Measurements from ENCODE around the gene SPHK1. TPM values are rescaled to one million over a fixed set of nuclear protein-coding genes. Genes with fewer than 3 reads are reported as not detected.

SPHK1 gene
- total RNA-seq, 1 donor from 2014 or later: 15.4 TPM

DNA sequence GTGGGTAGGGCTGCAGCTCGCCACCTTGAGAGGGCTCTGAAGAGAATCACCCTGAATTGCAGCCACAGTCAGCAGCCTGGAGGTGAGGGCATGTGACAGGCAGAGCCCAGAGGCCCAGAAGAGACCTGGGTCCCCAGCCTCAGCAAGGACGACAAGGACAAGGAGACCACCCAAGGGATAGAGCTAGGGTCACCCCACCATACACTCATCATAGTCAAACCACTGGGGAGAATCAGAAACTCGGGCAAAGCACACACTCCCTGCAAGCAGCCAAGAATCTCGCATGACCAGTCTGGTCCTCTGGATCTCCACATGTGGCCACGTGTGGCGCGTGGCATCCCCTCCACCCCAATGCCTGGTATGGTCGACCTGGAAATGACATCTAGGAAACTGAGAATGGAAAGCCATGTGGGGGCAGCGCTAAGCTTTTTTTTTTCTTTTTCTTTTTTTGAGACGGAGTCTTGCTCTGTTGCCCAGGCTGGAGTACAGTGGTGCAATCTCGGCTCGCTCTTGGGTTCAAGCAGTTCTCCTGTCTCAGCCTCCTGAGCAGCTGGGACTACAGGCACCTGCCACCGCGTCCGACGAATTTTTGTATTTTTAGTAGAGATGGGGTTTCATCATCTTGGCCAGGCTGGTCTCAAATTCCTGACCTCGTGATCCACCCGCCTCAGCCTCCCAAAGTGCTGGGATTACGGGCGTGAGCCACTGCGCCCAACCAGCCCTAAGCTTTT, 4.6 kb upstream of the SPHK1 start:
- no peak for DNase-seq (ENCODE audit: low spot score)
- TF ChIP-seq, protein P1, sequence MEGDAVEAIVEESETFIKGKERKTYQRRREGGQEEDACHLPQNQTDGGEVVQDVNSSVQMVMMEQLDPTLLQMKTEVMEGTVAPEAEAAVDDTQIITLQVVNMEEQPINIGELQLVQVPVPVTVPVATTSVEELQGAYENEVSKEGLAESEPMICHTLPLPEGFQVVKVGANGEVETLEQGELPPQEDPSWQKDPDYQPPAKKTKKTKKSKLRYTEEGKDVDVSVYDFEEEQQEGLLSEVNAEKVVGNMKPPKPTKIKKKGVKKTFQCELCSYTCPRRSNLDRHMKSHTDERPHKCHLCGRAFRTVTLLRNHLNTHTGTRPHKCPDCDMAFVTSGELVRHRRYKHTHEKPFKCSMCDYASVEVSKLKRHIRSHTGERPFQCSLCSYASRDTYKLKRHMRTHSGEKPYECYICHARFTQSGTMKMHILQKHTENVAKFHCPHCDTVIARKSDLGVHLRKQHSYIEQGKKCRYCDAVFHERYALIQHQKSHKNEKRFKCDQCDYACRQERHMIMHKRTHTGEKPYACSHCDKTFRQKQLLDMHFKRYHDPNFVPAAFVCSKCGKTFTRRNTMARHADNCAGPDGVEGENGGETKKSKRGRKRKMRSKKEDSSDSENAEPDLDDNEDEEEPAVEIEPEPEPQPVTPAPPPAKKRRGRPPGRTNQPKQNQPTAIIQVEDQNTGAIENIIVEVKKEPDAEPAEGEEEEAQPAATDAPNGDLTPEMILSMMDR (IDR thresholded peaks at IDR 0.05; ENCODE audit: unreplicated experiment): no peak
- Mint-ChIP-seq H3K27me3 (ENCODE audit: unreplicated experiment) (peaks cover 8% of the 10 kb centered on the region), H3K36me3 (ENCODE audit: low read depth, unreplicated experiment) (no peaks in the 10 kb centered on the region), H3K27ac (ENCODE audit: unreplicated experiment) (no peak overlapping the region), H3K9me3 (ENCODE audit: unreplicated experiment) (no peaks in the 10 kb centered on the region), H3K4me1 (ENCODE audit: unreplicated experiment) (peaks cover 21% of the 10 kb centered on the region), H3K4me3 (ENCODE audit: unreplicated experiment) (no peak overlapping the region)

DNA sequence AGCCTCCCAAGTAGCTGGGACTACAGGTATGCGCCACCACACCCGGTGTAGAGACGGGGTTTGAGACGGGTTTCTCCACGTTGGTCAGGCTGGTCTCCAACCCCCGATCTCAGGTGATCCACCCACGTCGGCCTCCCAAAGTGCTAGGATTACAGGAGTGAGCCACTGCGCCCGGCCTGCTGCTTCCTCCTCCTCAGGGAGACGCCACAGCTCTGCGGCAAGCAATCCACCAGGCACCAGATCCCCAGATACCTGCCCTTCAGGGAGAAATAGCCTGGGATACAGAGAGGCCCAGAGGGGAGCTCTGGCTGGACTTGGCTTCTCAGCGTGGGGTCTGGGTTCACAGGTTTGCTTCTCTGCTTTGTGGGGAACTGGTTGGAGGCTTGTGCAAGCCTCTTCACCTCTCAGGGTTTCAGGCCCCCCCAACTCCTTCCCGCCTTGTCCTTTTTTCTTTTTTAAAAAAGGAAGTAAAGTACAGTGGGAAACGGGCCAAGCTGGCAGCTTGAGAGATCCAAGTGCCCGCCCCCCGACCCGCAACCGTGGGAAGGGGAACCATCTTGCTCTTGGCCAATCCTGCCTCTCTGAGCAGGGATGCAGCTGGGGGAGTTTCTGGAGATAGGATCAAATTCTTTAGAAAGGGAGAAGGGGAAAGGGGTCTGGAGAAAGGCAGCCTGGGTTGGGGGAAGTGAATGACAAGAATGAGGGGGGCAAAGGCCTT, 2.6 kb upstream of the SPHK1 start:
- Mint-ChIP-seq H3K4me1 (ENCODE audit: unreplicated experiment) (peaks cover 24% of the 10 kb centered on the region), H3K36me3 (ENCODE audit: low read depth, unreplicated experiment) (no peaks in the 10 kb centered on the region), H3K27ac (ENCODE audit: unreplicated experiment) (no peak overlapping the region), H3K4me3 (ENCODE audit: unreplicated experiment) (no peak overlapping the region), H3K9me3 (ENCODE audit: unreplicated experiment) (no peaks in the 10 kb centered on the region), H3K27me3 (ENCODE audit: unreplicated experiment) (peaks cover 15% of the 10 kb centered on the region)
- TF ChIP-seq, protein P1 (IDR thresholded peaks at IDR 0.05; ENCODE audit: unreplicated experiment): no peak
- DNase-seq (ENCODE audit: low spot score): no peak

DNA sequence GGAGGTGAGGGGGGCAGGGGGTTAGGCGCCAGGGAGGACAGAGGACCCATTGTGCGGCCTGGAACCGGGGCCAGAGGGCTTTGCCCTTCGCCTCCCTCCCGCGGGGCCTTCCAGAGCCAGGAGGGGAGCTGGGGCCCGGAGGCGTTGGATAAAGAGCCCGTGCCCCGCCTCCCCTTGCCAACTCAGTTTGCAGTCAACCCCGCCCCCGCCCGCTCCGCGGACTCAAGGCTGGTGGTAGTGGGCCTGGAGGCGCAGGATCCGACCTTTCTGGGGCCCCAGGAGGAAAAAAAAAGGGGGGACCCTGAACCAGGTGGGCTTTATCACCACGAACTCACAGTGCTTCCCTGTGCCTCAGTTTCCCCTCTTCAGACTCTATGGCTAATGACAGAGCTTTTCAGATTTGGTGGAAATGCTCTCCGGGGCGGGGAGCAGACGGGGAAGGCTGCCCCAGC, 2.0 kb upstream of the SPHK1 start:
- Mint-ChIP-seq H3K36me3 (ENCODE audit: low read depth, unreplicated experiment) (no peaks in the 10 kb centered on the region), H3K9me3 (ENCODE audit: unreplicated experiment) (no peaks in the 10 kb centered on the region), H3K27ac (ENCODE audit: unreplicated experiment) (no peak overlapping the region), H3K4me3 (ENCODE audit: unreplicated experiment) (peak overlapping the region; percentile 90), H3K27me3 (ENCODE audit: unreplicated experiment) (peaks cover 19% of the 10 kb centered on the region), H3K4me1 (ENCODE audit: unreplicated experiment) (peaks cover 23% of the 10 kb centered on the region)
- TF ChIP-seq, protein P1 (IDR thresholded peaks at IDR 0.05; ENCODE audit: unreplicated experiment): no peak
- peak; percentile 49 for DNase-seq (ENCODE audit: low spot score)

DNA sequence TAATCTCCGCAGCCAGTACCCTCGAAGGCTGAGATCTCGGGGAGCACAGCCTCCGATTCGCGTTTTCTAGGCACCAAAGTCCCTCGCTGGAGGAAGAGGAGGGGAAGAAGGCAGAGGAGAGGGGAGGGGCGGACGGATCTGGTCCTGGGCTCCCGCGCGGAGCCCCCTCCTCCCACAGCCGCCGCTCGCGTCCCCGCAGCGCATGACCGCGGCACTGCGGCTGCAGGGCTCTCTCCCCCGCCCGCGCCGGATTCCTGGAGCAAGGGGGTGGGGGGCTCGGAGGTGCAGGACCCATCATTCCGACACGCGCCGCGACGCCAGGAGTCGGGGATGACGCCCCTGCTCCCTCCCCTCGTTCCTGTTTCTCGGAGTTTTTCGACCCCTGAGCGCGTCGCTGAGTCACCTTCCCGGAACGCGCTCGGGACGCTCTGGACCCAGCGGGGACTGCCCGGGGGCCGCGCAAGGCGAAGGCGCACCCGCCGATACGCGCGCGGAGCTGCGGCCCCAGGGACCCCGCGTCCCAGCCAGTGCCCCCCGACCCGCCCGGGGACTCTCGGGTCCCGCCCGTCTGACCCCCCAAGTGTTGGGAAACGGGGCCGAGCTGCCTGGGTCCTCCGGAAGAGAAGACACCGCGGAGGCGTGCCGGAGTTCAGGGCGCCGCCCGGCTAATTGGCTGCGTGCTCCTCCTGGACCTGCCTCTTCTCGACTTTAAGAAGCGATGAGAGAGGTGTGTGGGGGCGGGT, 1.4 kb upstream of the SPHK1 start:
- TF ChIP-seq, protein P1 (IDR thresholded peaks at IDR 0.05; ENCODE audit: unreplicated experiment): no peak
- H3K9me3 Mint-ChIP-seq (ENCODE audit: unreplicated experiment): no peaks in the 10 kb centered on the region
- peak overlapping the region; percentile 90 for H3K4me3 Mint-ChIP-seq (ENCODE audit: unreplicated experiment)
- H3K27me3 Mint-ChIP-seq (ENCODE audit: unreplicated experiment): peaks cover 23% of the 10 kb centered on the region
- H3K36me3 Mint-ChIP-seq (ENCODE audit: low read depth, unreplicated experiment): no peaks in the 10 kb centered on the region
- peak; percentile 33 for DNase-seq (ENCODE audit: low spot score)
- peaks cover 20% of the 10 kb centered on the region for H3K4me1 Mint-ChIP-seq (ENCODE audit: unreplicated experiment)
- no peak overlapping the region for H3K27ac Mint-ChIP-seq (ENCODE audit: unreplicated experiment)

Measured in endothelial cell (in vitro differentiated cells).